ENCODE measurements around the gene RBMS3.
A peak's percentile ranks its signal among the peaks of the same experiment; 100 is the strongest.
"Not testable (repeated sequence)": the region's sequence is repeated elsewhere in the genome, so short reads cannot be mapped to it uniquely, and the experiment has no call there.

RBMS3 gene

GRCh38 chr3:29521751-29522150 lies 240.9 kb downstream of the RBMS3 start:
- H3K27ac ChIP-seq (ENCODE audit: low read depth, low read length) = no peak overlapping the region
- no peak overlapping the region for H3K9ac ChIP-seq (ENCODE audit: low read length)
- peaks cover 4% of the 10 kb centered on the region for H3K4me1 ChIP-seq (ENCODE audit: control insufficient read depth, insufficient read depth, low read length)
- H3K36me3 ChIP-seq (ENCODE audit: control insufficient read depth, insufficient read depth, low read length) = no peaks in the 10 kb centered on the region
- H3K27me3 ChIP-seq (ENCODE audit: control insufficient read depth, insufficient read depth, low read length) = no peaks in the 10 kb centered on the region
- H3K4me3 ChIP-seq (ENCODE audit: low read length) = no peak overlapping the region

DNA sequence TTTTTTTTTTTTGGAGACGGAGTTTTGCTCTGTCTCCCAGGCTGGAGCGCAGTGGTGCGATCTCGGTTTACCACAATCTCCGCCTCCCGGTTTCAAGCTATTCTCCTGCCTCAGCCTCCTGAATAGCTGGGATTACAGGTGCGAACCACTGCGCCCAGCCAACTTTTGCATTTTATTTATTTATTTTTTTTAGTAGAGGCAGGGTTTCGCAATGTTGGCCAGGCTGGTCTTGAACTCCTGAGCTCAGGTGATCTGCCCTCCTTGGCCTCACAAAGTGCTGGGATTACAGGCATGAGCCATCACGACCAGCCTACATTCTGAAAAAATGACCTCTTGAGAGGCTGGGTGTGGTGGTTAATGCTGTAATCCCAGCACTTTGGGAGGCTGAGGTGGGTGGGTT lies 243.6 kb downstream of the RBMS3 start:
- H3K4me3 ChIP-seq (ENCODE audit: low read length); H3K27me3 ChIP-seq (ENCODE audit: control insufficient read depth, insufficient read depth, low read length); H3K9ac ChIP-seq (ENCODE audit: low read length); H3K4me1 ChIP-seq (ENCODE audit: control insufficient read depth, insufficient read depth, low read length); H3K36me3 ChIP-seq (ENCODE audit: control insufficient read depth, insufficient read depth, low read length); H3K27ac ChIP-seq (ENCODE audit: low read depth, low read length): not testable (repeated sequence)

- Histone ChIP-seq H3K4me1 (ENCODE audit: control insufficient read depth, insufficient read depth, low read length) (peaks cover 4% of the 10 kb centered on the region), H3K27me3 (ENCODE audit: control insufficient read depth, insufficient read depth, low read length) (no peaks in the 10 kb centered on the region), H3K27ac (ENCODE audit: low read depth, low read length) (peak overlapping the region; percentile 30), H3K36me3 (ENCODE audit: control insufficient read depth, insufficient read depth, low read length) (no peaks in the 10 kb centered on the region), H3K4me3 (ENCODE audit: low read length) (no peak overlapping the region), H3K9ac (ENCODE audit: low read length) (no peak overlapping the region)
Measured at GRCh38 chr3:29525254-29525881, 244.5 kb downstream of the RBMS3 start.

- Histone ChIP-seq H3K4me1 (ENCODE audit: control insufficient read depth, insufficient read depth, low read length) (peaks cover 4% of the 10 kb centered on the region), H3K27ac (ENCODE audit: low read depth, low read length) (no peak overlapping the region), H3K27me3 (ENCODE audit: control insufficient read depth, insufficient read depth, low read length) (no peaks in the 10 kb centered on the region), H3K36me3 (ENCODE audit: control insufficient read depth, insufficient read depth, low read length) (no peaks in the 10 kb centered on the region), H3K9ac (ENCODE audit: low read length) (no peak overlapping the region), H3K4me3 (ENCODE audit: low read length) (no peak overlapping the region)
Measured at GRCh38 chr3:29527246-29527645, 246.4 kb downstream of the RBMS3 start.

- Histone ChIP-seq H3K9ac (ENCODE audit: low read length) (no peak overlapping the region), H3K4me3 (ENCODE audit: low read length) (no peak overlapping the region), H3K4me1 (ENCODE audit: control insufficient read depth, insufficient read depth, low read length) (no peaks in the 10 kb centered on the region), H3K27ac (ENCODE audit: low read depth, low read length) (no peak overlapping the region), H3K27me3 (ENCODE audit: control insufficient read depth, insufficient read depth, low read length) (no peaks in the 10 kb centered on the region), H3K36me3 (ENCODE audit: control insufficient read depth, insufficient read depth, low read length) (no peaks in the 10 kb centered on the region)
Measured at GRCh38 chr3:29531644-29532043, 250.8 kb downstream of the RBMS3 start.

- no peak overlapping the region for H3K27ac ChIP-seq (ENCODE audit: low read depth, low read length)
- no peaks in the 10 kb centered on the region for H3K27me3 ChIP-seq (ENCODE audit: control insufficient read depth, insufficient read depth, low read length)
- no peak overlapping the region for H3K4me3 ChIP-seq (ENCODE audit: low read length)
- no peaks in the 10 kb centered on the region for H3K36me3 ChIP-seq (ENCODE audit: control insufficient read depth, insufficient read depth, low read length)
- no peak overlapping the region for H3K9ac ChIP-seq (ENCODE audit: low read length)
- H3K4me1 ChIP-seq (ENCODE audit: control insufficient read depth, insufficient read depth, low read length) = no peaks in the 10 kb centered on the region
Measured at GRCh38 chr3:29532473-29532872, 251.6 kb downstream of the RBMS3 start.

- no peaks in the 10 kb centered on the region for H3K27me3 ChIP-seq (ENCODE audit: control insufficient read depth, insufficient read depth, low read length)
- H3K4me3 ChIP-seq (ENCODE audit: low read length) = no peak overlapping the region
- no peaks in the 10 kb centered on the region for H3K36me3 ChIP-seq (ENCODE audit: control insufficient read depth, insufficient read depth, low read length)
- no peaks in the 10 kb centered on the region for H3K4me1 ChIP-seq (ENCODE audit: control insufficient read depth, insufficient read depth, low read length)
- H3K9ac ChIP-seq (ENCODE audit: low read length) = no peak overlapping the region
- H3K27ac ChIP-seq (ENCODE audit: low read depth, low read length) = no peak overlapping the region
Measured at GRCh38 chr3:29534006-29534405, 253.1 kb downstream of the RBMS3 start.

GRCh38 chr3:29536016-29536758 lies 255.3 kb downstream of the RBMS3 start:
- Histone ChIP-seq H3K4me1 (ENCODE audit: control insufficient read depth, insufficient read depth, low read length) (no peaks in the 10 kb centered on the region), H3K27ac (ENCODE audit: low read depth, low read length) (no peak overlapping the region), H3K4me3 (ENCODE audit: low read length) (no peak overlapping the region)

GRCh38 chr3:29537889-29538609 lies 257.2 kb downstream of the RBMS3 start:
- H3K4me1 ChIP-seq (ENCODE audit: control insufficient read depth, insufficient read depth, low read length) = no peaks in the 10 kb centered on the region
- H3K27ac ChIP-seq (ENCODE audit: low read depth, low read length) = no peak overlapping the region
- no peak overlapping the region for H3K4me3 ChIP-seq (ENCODE audit: low read length)
- no peak overlapping the region for H3K9ac ChIP-seq (ENCODE audit: low read length)
- H3K27me3 ChIP-seq (ENCODE audit: control insufficient read depth, insufficient read depth, low read length) = no peaks in the 10 kb centered on the region
- H3K36me3 ChIP-seq (ENCODE audit: control insufficient read depth, insufficient read depth, low read length) = no peaks in the 10 kb centered on the region

More at GRCh38 chr3:29536016-29536758, 255.3 kb downstream of the RBMS3 start:
- Histone ChIP-seq H3K36me3 (ENCODE audit: control insufficient read depth, insufficient read depth, low read length) (no peaks in the 10 kb centered on the region), H3K9ac (ENCODE audit: low read length) (no peak overlapping the region), H3K27me3 (ENCODE audit: control insufficient read depth, insufficient read depth, low read length) (no peaks in the 10 kb centered on the region)

GRCh38 chr3:29538610-29538958 lies 257.7 kb downstream of the RBMS3 start:
- H3K4me3 ChIP-seq (ENCODE audit: low read length) = no peak overlapping the region
- H3K27me3 ChIP-seq (ENCODE audit: control insufficient read depth, insufficient read depth, low read length) = no peaks in the 10 kb centered on the region
- H3K4me1 ChIP-seq (ENCODE audit: control insufficient read depth, insufficient read depth, low read length) = no peaks in the 10 kb centered on the region
- no peaks in the 10 kb centered on the region for H3K36me3 ChIP-seq (ENCODE audit: control insufficient read depth, insufficient read depth, low read length)
- no peak overlapping the region for H3K27ac ChIP-seq (ENCODE audit: low read depth, low read length)
- no peak overlapping the region for H3K9ac ChIP-seq (ENCODE audit: low read length)

GRCh38 chr3:29540544-29540943 lies 259.7 kb downstream of the RBMS3 start:
- H3K27ac ChIP-seq (ENCODE audit: low read depth, low read length) = no peak overlapping the region
- no peaks in the 10 kb centered on the region for H3K27me3 ChIP-seq (ENCODE audit: control insufficient read depth, insufficient read depth, low read length)
- no peaks in the 10 kb centered on the region for H3K4me1 ChIP-seq (ENCODE audit: control insufficient read depth, insufficient read depth, low read length)
- no peaks in the 10 kb centered on the region for H3K36me3 ChIP-seq (ENCODE audit: control insufficient read depth, insufficient read depth, low read length)
- H3K9ac ChIP-seq (ENCODE audit: low read length) = no peak overlapping the region
- H3K4me3 ChIP-seq (ENCODE audit: low read length) = no peak overlapping the region

DNA sequence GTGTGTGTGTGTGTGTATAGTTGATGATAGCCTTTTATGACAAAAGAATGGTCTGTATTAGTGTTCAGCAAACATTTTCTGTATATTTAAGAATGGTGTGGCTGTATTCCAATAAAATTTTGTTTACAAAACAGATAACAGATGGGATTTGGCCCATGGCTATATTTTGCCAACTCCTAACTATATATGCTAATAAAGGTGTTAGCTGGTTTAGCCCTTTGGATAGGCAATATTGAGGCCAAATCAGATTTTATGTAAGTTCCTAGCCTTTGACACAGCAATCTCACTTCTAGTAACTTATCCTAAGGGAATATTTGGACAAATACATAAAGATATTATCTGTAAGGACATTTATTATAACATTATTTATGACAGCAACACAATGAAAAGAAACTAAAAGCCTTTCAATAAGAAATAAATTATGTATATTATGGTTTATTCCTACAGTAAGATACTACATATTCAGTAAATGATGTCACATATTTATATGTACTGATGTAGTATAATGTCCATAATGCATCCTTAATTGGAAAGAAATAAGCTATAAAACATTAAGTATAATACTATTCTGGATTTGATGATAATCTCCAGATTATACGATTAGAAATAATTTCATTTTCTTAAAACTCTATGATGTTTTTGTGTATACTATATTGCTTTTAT lies 264.0 kb downstream of the RBMS3 start:
- H3K36me3 ChIP-seq (ENCODE audit: control insufficient read depth, insufficient read depth, low read length) = no peaks in the 10 kb centered on the region
- no peaks in the 10 kb centered on the region for H3K4me1 ChIP-seq (ENCODE audit: control insufficient read depth, insufficient read depth, low read length)
- H3K27ac ChIP-seq (ENCODE audit: low read depth, low read length) = no peak overlapping the region
- H3K4me3 ChIP-seq (ENCODE audit: low read length) = no peak overlapping the region
- H3K27me3 ChIP-seq (ENCODE audit: control insufficient read depth, insufficient read depth, low read length) = no peaks in the 10 kb centered on the region
- no peak overlapping the region for H3K9ac ChIP-seq (ENCODE audit: low read length)
